ENCODE data around the gene NEUROG1.

The NEUROG1 gene

GRCh38 chr5:135494196-135494595, 41.6 kb downstream of the NEUROG1 start:
- peak overlapping the region; percentile 90 for H3K27ac ChIP-seq (ENCODE audit: poor library complexity, severe bottlenecking)
- H3K4me1 ChIP-seq (ENCODE audit: insufficient read depth, poor library complexity, severe bottlenecking), result peaks cover 54% of the 10 kb centered on the region

GRCh38 chr5:135493406-135494180, 42.2 kb downstream of the NEUROG1 start:
- no peaks in the 10 kb centered on the region for H3K36me3 ChIP-seq (ENCODE audit: low read depth)
- H3K27ac ChIP-seq (ENCODE audit: poor library complexity, severe bottlenecking), result peak overlapping the region; percentile 90
- H3K27me3 ChIP-seq (ENCODE audit: insufficient read depth, poor library complexity, severe bottlenecking), result no peaks in the 10 kb centered on the region
- TF ChIP-seq CTCF (IDR thresholded peaks at IDR 0.05; ENCODE audit: poor library complexity, severe bottlenecking), result no peak
- peaks cover 55% of the 10 kb centered on the region for H3K4me1 ChIP-seq (ENCODE audit: insufficient read depth, poor library complexity, severe bottlenecking)
- DNase-seq (ENCODE audit: low spot score), result peak; percentile 80
- H3K4me3 ChIP-seq (ENCODE audit: severe bottlenecking), result no peak overlapping the region
- ATAC-seq (ENCODE audit: low read depth), result peak; percentile 67
- H3K9me3 ChIP-seq (ENCODE audit: severe bottlenecking), result no peaks in the 10 kb centered on the region

More at GRCh38 chr5:135494196-135494595, 41.6 kb downstream of the NEUROG1 start:
- no peak for ATAC-seq (ENCODE audit: low read depth)
- DNase-seq (ENCODE audit: low spot score), result no peak
- H3K9me3 ChIP-seq (ENCODE audit: severe bottlenecking), result no peaks in the 10 kb centered on the region
- no peak for TF ChIP-seq CTCF (IDR thresholded peaks at IDR 0.05; ENCODE audit: poor library complexity, severe bottlenecking)
- no peaks in the 10 kb centered on the region for H3K36me3 ChIP-seq (ENCODE audit: low read depth)
- no peak overlapping the region for H3K4me3 ChIP-seq (ENCODE audit: severe bottlenecking)
- no peaks in the 10 kb centered on the region for H3K27me3 ChIP-seq (ENCODE audit: insufficient read depth, poor library complexity, severe bottlenecking)

- DNase-seq (ENCODE audit: low spot score), result peak; percentile 85
- ATAC-seq (ENCODE audit: low read depth), result peak; percentile 52
- H3K27me3 ChIP-seq (ENCODE audit: insufficient read depth, poor library complexity, severe bottlenecking), result no peaks in the 10 kb centered on the region
- peak overlapping the region; percentile 90 for H3K27ac ChIP-seq (ENCODE audit: poor library complexity, severe bottlenecking)
- no peaks in the 10 kb centered on the region for H3K9me3 ChIP-seq (ENCODE audit: severe bottlenecking)
- no peaks in the 10 kb centered on the region for H3K36me3 ChIP-seq (ENCODE audit: low read depth)
- TF ChIP-seq CTCF (IDR thresholded peaks at IDR 0.05; ENCODE audit: poor library complexity, severe bottlenecking), result no peak
- peaks cover 49% of the 10 kb centered on the region for H3K4me1 ChIP-seq (ENCODE audit: insufficient read depth, poor library complexity, severe bottlenecking)
- H3K4me3 ChIP-seq (ENCODE audit: severe bottlenecking), result no peak overlapping the region
Measured at GRCh38 chr5:135492319-135492626, 43.5 kb downstream of the NEUROG1 start.

GRCh38 chr5:135491552-135492318, 44.0 kb downstream of the NEUROG1 start:
- Histone ChIP-seq H3K9me3 (ENCODE audit: severe bottlenecking) (no peaks in the 10 kb centered on the region), H3K4me3 (ENCODE audit: severe bottlenecking) (no peak overlapping the region), H3K27ac (ENCODE audit: poor library complexity, severe bottlenecking) (peak overlapping the region; percentile 90), H3K36me3 (ENCODE audit: low read depth) (no peaks in the 10 kb centered on the region), H3K4me1 (ENCODE audit: insufficient read depth, poor library complexity, severe bottlenecking) (peaks cover 49% of the 10 kb centered on the region), H3K27me3 (ENCODE audit: insufficient read depth, poor library complexity, severe bottlenecking) (no peaks in the 10 kb centered on the region)
- TF ChIP-seq CTCF (IDR thresholded peaks at IDR 0.05; ENCODE audit: poor library complexity, severe bottlenecking), result no peak
- DNase-seq (ENCODE audit: low spot score), result peak; percentile 91
- peak; percentile 80 for ATAC-seq (ENCODE audit: low read depth)

All from RWPE2 (cell line).